Measurements from ENCODE around the gene LMF1. TPM values are rescaled to one million over a fixed set of nuclear protein-coding genes. Genes with fewer than 3 reads are reported as not detected.

Gene LMF1
- total and polyA plus RNA-seq, 2 of the 13 experiments (the other 11 are each of a cell fraction or from before 2014, with no cell fraction given), result 6.8 to 8.5 TPM

DNA sequence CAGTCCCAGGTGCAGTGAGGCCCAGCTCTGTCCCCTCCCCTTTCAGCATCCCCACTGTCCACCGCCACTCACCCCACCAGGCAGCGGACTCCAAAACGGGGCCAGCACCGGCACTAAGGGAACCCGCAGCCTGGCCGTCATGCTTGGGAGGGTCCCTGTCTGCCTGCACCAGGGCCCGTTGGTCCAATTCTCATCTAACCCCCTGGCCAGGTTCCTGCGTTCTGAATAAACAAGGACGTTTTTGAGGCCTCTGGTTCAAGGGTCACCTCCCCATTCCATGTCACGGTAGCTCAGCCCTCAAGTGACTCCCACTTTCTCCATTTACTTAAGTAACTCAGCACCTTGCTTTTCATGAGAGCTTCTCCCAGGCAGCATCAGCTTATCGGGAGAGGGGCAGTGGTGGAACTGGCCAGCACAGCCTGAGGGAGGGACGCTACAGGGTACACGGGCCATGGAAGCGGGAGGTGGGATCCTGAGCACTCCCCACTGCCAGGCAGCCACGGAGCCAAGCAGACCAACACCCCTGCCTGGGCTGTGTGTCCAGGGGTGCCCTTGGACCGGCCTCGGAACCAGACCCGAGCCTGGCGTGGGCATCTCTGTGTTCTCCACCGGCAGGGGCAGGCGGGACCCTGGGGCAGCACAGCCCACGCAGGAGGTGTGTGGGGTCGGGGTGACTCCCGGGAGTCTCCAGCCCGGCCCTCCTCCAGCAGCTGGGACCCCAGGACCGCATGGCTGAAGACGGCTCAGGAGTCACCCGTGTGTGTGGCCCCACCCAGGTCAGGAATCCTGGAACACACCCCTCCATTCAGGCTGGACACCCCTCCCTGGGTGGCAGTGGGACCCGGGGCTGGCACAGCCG is 95.4 kb downstream of the LMF1 start:
- H3K4me2 ChIP-seq (ENCODE audit: low read depth, low read length), result no peak overlapping the region
- H3K4me1 ChIP-seq (ENCODE audit: insufficient read depth, low read length), result no peaks in the 10 kb centered on the region
- H3K79me2 ChIP-seq (ENCODE audit: insufficient read depth, low read length), result no peaks in the 10 kb centered on the region
- no peak overlapping the region for H2AFZ ChIP-seq (ENCODE audit: low read length)
- no peak overlapping the region for H3K9ac ChIP-seq (ENCODE audit: insufficient read depth, low read depth, low read length)
- ChIA-PET POLR2A (no interaction called here), CTCF (ENCODE audit: low intra/inter-chr PET ratio, low total read pairs) (no interaction called here)
- H3K4me3 ChIP-seq (replicated peaks in 1 of 3; ENCODE audit: insufficient read depth in 1 of 3, low read depth in 2 of 3, low read length in 3 of 3), result no peak overlapping the region
- no peaks in the 10 kb centered on the region for H3K9me3 ChIP-seq (ENCODE audit: low read length)
- WGBS (ENCODE audit: low lambda C conversion rate), result 40% methylated on average over 6 of the region's 30 CpGs
- no peaks in the 10 kb centered on the region for H3K36me3 ChIP-seq (replicated peaks in 1 of 2; ENCODE audit: control insufficient read depth in 1 of 2, insufficient read depth in 2 of 2, low read length in 2 of 2)
- no peak for ATAC-seq
- no TSS peak for BruUV-seq (replicated peaks)
- intact Hi-C loops (cut with micrococcal nuclease; ENCODE audit: unreplicated experiment), result no loop called here
- in situ Hi-C loops (cut with HindIII; ENCODE audit: extremely low pct_ligation_motif_present, low pct_unique_long_range_greater_than_20kb), result no loop called here
- H3K27me3 ChIP-seq (ENCODE audit: control insufficient read depth in 1 of 2, insufficient read depth in 2 of 2, low read length in 2 of 2), result no peaks in the 10 kb centered on the region
- no peaks in the 10 kb centered on the region; the same call in 1 of the 2 replicates for H4K20me1 ChIP-seq (ENCODE audit: insufficient read depth, low read length)
- H3K27ac ChIP-seq (ENCODE audit: extremely low read length, insufficient read depth, low read length), result no peak overlapping the region
- no peak for DNase-seq (ENCODE audit: low spot score)
- FAIRE-seq, result no peak
- no peak for TF ChIP-seq TRIM22 (IDR thresholded peaks at IDR 0.05)
- TF ChIP-seq, protein P1, sequence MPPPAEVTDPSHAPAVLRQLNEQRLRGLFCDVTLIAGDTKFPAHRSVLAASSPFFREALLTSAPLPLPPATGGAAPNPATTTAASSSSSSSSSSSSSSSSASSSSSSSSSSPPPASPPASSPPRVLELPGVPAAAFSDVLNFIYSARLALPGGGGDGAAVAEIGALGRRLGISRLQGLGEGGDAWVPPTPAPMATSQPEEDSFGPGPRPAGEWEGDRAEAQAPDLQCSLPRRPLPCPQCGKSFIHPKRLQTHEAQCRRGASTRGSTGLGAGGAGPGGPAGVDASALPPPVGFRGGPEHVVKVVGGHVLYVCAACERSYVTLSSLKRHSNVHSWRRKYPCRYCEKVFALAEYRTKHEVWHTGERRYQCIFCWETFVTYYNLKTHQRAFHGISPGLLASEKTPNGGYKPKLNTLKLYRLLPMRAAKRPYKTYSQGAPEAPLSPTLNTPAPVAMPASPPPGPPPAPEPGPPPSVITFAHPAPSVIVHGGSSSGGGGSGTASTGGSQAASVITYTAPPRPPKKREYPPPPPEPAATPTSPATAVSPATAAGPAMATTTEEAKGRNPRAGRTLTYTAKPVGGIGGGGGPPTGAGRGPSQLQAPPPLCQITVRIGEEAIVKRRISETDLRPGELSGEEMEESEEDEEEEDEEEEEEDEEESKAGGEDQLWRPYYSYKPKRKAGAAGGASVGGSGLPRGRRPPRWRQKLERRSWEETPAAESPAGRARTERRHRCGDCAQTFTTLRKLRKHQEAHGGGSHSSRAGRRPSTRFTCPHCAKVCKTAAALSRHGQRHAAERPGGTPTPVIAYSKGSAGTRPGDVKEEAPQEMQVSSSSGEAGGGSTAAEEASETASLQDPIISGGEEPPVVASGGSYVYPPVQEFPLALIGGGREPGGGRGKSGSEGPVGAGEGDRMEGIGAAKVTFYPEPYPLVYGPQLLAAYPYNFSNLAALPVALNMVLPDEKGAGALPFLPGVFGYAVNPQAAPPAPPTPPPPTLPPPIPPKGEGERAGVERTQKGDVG (CRISPR knock-in tag; IDR thresholded peaks at IDR 0.05; ENCODE audit: borderline replicate concordance), result no peak
- no peak for TF ChIP-seq MXI1 (IDR thresholded peaks at IDR 0.05; ENCODE audit: borderline replicate concordance, low read depth, low read length)
- TF ChIP-seq, protein P2, sequence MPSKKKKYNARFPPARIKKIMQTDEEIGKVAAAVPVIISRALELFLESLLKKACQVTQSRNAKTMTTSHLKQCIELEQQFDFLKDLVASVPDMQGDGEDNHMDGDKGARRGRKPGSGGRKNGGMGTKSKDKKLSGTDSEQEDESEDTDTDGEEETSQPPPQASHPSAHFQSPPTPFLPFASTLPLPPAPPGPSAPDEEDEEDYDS (CRISPR knock-in tag; IDR thresholded peaks at IDR 0.05), result no peak
- no peak for TF ChIP-seq HOXD1 (CRISPR knock-in tag; IDR thresholded peaks at IDR 0.05)
- no peak for TF ChIP-seq TOE1 (CRISPR knock-in tag; IDR thresholded peaks at IDR 0.05)
- TF ChIP-seq, protein P3, sequence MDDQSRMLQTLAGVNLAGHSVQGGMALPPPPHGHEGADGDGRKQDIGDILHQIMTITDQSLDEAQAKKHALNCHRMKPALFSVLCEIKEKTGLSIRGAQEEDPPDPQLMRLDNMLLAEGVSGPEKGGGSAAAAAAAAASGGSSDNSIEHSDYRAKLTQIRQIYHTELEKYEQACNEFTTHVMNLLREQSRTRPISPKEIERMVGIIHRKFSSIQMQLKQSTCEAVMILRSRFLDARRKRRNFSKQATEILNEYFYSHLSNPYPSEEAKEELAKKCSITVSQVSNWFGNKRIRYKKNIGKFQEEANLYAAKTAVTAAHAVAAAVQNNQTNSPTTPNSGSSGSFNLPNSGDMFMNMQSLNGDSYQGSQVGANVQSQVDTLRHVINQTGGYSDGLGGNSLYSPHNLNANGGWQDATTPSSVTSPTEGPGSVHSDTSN (CRISPR knock-in tag; IDR thresholded peaks at IDR 0.05; ENCODE audit: borderline replicate concordance), result no peak
- TF ChIP-seq SYNCRIP (IDR thresholded peaks at IDR 0.05; ENCODE audit: insufficient read depth, low read depth, low read length), result no peak
- TF ChIP-seq ZNF232 (CRISPR knock-in tag; IDR thresholded peaks at IDR 0.05; ENCODE audit: borderline replicate concordance), result no peak
- no peak for TF ChIP-seq HDAC6 (IDR thresholded peaks at IDR 0.05; ENCODE audit: low read depth, low read length)
- no peak for TF ChIP-seq SNAI1 (CRISPR knock-in tag; IDR thresholded peaks at IDR 0.05; ENCODE audit: borderline replicate concordance)
- TF ChIP-seq SOX5 (CRISPR knock-in tag; IDR thresholded peaks at IDR 0.05; ENCODE audit: borderline replicate concordance), result no peak
- TF ChIP-seq, protein P4, sequence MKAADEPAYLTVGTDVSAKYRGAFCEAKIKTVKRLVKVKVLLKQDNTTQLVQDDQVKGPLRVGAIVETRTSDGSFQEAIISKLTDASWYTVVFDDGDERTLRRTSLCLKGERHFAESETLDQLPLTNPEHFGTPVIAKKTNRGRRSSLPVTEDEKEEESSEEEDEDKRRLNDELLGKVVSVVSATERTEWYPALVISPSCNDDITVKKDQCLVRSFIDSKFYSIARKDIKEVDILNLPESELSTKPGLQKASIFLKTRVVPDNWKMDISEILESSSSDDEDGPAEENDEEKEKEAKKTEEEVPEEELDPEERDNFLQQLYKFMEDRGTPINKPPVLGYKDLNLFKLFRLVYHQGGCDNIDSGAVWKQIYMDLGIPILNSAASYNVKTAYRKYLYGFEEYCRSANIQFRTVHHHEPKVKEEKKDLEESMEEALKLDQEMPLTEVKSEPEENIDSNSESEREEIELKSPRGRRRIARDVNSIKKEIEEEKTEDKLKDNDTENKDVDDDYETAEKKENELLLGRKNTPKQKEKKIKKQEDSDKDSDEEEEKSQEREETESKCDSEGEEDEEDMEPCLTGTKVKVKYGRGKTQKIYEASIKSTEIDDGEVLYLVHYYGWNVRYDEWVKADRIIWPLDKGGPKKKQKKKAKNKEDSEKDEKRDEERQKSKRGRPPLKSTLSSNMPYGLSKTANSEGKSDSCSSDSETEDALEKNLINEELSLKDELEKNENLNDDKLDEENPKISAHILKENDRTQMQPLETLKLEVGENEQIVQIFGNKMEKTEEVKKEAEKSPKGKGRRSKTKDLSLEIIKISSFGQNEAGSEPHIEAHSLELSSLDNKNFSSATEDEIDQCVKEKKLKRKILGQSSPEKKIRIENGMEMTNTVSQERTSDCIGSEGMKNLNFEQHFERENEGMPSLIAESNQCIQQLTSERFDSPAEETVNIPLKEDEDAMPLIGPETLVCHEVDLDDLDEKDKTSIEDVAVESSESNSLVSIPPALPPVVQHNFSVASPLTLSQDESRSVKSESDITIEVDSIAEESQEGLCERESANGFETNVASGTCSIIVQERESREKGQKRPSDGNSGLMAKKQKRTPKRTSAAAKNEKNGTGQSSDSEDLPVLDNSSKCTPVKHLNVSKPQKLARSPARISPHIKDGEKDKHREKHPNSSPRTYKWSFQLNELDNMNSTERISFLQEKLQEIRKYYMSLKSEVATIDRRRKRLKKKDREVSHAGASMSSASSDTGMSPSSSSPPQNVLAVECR (CRISPR knock-in tag; IDR thresholded peaks at IDR 0.05; ENCODE audit: borderline replicate concordance), result no peak

All from HepG2 (cell line).